ENCODE data around the gene TMEM175. TPM values are rescaled to one million over a fixed set of nuclear protein-coding genes. Genes with fewer than 3 reads are reported as not detected.

Gene TMEM175
- total and polyA plus RNA-seq, 9 donors, result 10.6 to 28.4 (median 21.2) TPM

- peaks cover 16% of the 10 kb centered on the region for H3K27me3 ChIP-seq
- peaks cover 8% of the 10 kb centered on the region for H3K4me1 ChIP-seq (ENCODE audit: insufficient read depth)
- H3K9me3 ChIP-seq, result no peaks in the 10 kb centered on the region
- H3K27ac ChIP-seq, result no peak overlapping the region
- 89 to 90% (median 90%) methylated on average over 10 to 13 of the region's 13 CpGs for WGBS, 3 donors
- TF ChIP-seq EP300 (IDR thresholded peaks at IDR 0.05) (no peak), POLR2A (IDR thresholded peaks at IDR 0.05) (no peak)
- TF ChIP-seq, protein P1, sequence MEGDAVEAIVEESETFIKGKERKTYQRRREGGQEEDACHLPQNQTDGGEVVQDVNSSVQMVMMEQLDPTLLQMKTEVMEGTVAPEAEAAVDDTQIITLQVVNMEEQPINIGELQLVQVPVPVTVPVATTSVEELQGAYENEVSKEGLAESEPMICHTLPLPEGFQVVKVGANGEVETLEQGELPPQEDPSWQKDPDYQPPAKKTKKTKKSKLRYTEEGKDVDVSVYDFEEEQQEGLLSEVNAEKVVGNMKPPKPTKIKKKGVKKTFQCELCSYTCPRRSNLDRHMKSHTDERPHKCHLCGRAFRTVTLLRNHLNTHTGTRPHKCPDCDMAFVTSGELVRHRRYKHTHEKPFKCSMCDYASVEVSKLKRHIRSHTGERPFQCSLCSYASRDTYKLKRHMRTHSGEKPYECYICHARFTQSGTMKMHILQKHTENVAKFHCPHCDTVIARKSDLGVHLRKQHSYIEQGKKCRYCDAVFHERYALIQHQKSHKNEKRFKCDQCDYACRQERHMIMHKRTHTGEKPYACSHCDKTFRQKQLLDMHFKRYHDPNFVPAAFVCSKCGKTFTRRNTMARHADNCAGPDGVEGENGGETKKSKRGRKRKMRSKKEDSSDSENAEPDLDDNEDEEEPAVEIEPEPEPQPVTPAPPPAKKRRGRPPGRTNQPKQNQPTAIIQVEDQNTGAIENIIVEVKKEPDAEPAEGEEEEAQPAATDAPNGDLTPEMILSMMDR (IDR thresholded peaks at IDR 0.05), result no peak
- DNase-seq, result no peak
- H3K36me3 ChIP-seq, result no peaks in the 10 kb centered on the region
- intact Hi-C loops (cut with DNase I), result no loop called here
- H3K4me3 ChIP-seq, result no peak overlapping the region
Observed at GRCh38 chr4:1004071-1004418, 71.8 kb downstream of the TMEM175 start.

DNA sequence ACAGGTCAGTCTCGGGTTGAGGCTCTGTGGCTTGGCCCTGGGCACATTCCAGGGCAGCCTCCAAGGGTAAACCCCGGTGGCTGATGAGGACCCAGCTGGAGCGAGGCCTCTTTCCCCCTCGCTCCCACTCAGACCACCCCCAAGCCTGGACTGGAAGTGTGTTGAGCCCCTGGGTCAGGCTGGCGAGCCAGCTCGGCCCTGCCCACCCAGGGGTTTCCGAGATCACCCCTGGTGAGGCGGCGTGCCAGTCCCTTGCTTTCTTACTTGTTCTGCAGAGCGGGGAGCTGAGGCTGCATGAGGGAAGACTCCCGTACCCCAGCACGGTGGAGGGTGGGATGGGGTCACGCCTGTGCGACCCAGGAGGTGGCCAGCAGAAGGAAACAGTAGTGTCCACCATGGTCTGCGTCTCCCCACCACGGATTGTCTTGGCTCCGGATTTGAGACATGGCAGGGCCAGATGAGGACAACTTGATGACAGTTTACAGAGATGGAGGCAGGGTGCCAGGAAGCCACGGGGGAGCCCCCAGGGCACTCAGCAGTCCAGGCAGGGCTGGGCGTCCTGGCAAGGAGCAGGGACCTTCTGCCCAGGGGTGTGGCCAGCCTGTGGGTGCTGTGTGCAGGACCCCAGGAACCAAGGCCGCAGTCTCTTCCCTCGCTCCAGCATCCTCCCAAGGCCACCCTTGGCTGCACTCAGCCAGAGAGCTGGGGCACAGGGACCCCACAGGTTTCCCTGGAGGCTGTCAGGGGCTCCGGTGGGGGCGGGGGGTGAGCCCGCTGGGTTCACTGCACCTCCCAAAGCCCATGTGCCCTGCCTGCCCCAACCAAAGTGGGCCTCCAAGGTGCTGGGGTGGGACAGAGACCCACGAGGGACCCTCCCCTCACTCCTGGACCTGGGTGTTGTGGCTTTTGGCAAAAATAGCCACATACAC, 72.6 kb downstream of the TMEM175 start:
- WGBS, 3 donors, result 72 to 85% (median 78%) methylated on average over 24 to 25 of the region's 25 CpGs

GRCh38 chr4:1006856-1007255, 74.6 kb downstream of the TMEM175 start:
- WGBS, 3 donors, result 84 to 89% (median 88%) methylated on average over 5 of the region's 5 CpGs
- Histone ChIP-seq H3K4me1 (ENCODE audit: insufficient read depth) (peaks cover 10% of the 10 kb centered on the region), H3K36me3 (no peaks in the 10 kb centered on the region), H3K9me3 (no peaks in the 10 kb centered on the region), H3K27me3 (peaks cover 14% of the 10 kb centered on the region), H3K4me3 (no peak overlapping the region), H3K27ac (no peak overlapping the region)
- intact Hi-C loops (cut with DNase I), result loop anchor here in 1 of 4 donors (5.0 kb wide), 1 partner anchor 345 kb away; no protein-coding TSS in a partner anchor
- DNase-seq, result no peak
- no peak for TF ChIP-seq EP300 (IDR thresholded peaks at IDR 0.05)
- TF ChIP-seq, protein P1 (IDR thresholded peaks at IDR 0.05), result no peak
- TF ChIP-seq POLR2A (IDR thresholded peaks at IDR 0.05), result no peak

More for the DNA sequence above, 72.6 kb downstream of the TMEM175 start:
- peaks cover 16% of the 10 kb centered on the region for H3K27me3 ChIP-seq
- no peak for DNase-seq
- H3K4me1 ChIP-seq (ENCODE audit: insufficient read depth), result peaks cover 10% of the 10 kb centered on the region
- intact Hi-C loops (cut with DNase I), result loop anchor here in 1 of 4 donors (5.0 kb wide), 1 partner anchor 347 kb away; no protein-coding TSS in a partner anchor
- no peak overlapping the region for H3K27ac ChIP-seq
- H3K4me3 ChIP-seq, result no peak overlapping the region
- no peaks in the 10 kb centered on the region for H3K9me3 ChIP-seq
- H3K36me3 ChIP-seq, result no peaks in the 10 kb centered on the region
- TF ChIP-seq, protein P1 (IDR thresholded peaks at IDR 0.05), result no peak
- TF ChIP-seq EP300 (IDR thresholded peaks at IDR 0.05) (no peak), POLR2A (IDR thresholded peaks at IDR 0.05) (no peak)

Other genes starting within 250 kb of the TMEM175 start
- 1 to 10 TPM; 1.1 to 5.2 (median 2.5) TPM for gene SLC49A3, start 243.3 kb upstream of the TMEM175 start, total RNA-seq
- 1 to 10 TPM in 1 of 2 donors, under 1 TPM in 1; 0.43 to 1.8 TPM for gene SLC49A3, start 243.3 kb upstream of the TMEM175 start, polyA plus RNA-seq
- 10 to 100 TPM; 33.2 to 51.2 (median 45.3) TPM for gene PCGF3, start 226.6 kb upstream of the TMEM175 start, total RNA-seq
- 10 to 100 TPM; 21.7 to 45.4 TPM for gene PCGF3, start 226.6 kb upstream of the TMEM175 start, polyA plus RNA-seq
- gene CPLX1, start 106.3 kb upstream of the TMEM175 start, total RNA-seq, result 10 to 100 TPM in 1 of 7 donors, 1 to 10 TPM in 6; 1.4 to 10.2 (median 3.9) TPM
- 1 to 10 TPM in 1 of 2 donors, under 1 TPM in 1; 0.47 to 2.3 TPM for gene CPLX1, start 106.3 kb upstream of the TMEM175 start, polyA plus RNA-seq
- gene GAK, start 144 bp upstream of the TMEM175 start, total RNA-seq, result 10 to 100 TPM; 54.1 to 95.4 (median 76.2) TPM
- gene GAK, start 144 bp upstream of the TMEM175 start, polyA plus RNA-seq, result 10 to 100 TPM; 30.7 to 66.8 TPM
- 10 to 100 TPM in 2 of 7 donors, 1 to 10 TPM in 5; 5.5 to 12.9 (median 7.0) TPM for gene DGKQ, start 41.1 kb downstream of the TMEM175 start, total RNA-seq
- 1 to 10 TPM in 1 of 2 donors, under 1 TPM in 1; 0.53 to 5.7 TPM for gene DGKQ, start 41.1 kb downstream of the TMEM175 start, polyA plus RNA-seq
- 10 to 100 TPM; 13.9 to 49.1 (median 33.9) TPM for gene IDUA, start 54.6 kb downstream of the TMEM175 start, total RNA-seq
- 10 to 100 TPM in 1 of 2 donors, 1 to 10 TPM in 1; 3.1 to 17.2 TPM for gene IDUA, start 54.6 kb downstream of the TMEM175 start, polyA plus RNA-seq
- gene SLC26A1, start 60.9 kb downstream of the TMEM175 start, total RNA-seq, result 1 to 10 TPM in 1 of 7 donors, under 1 TPM in 5, not detected in 1; 0.10 to 1.1 (median 0.21) TPM
- gene SLC26A1, start 60.9 kb downstream of the TMEM175 start, polyA plus RNA-seq, result under 1 TPM; 0.28 to 0.36 TPM
- gene FGFRL1, start 79.2 kb downstream of the TMEM175 start, total RNA-seq, result 10 to 100 TPM; 23.4 to 59.1 (median 40.2) TPM
- 10 to 100 TPM; 29.5 to 29.6 TPM for gene FGFRL1, start 79.2 kb downstream of the TMEM175 start, polyA plus RNA-seq
- gene RNF212, start 181.1 kb downstream of the TMEM175 start, total RNA-seq, result 10 to 100 TPM in 6 of 7 donors, 1 to 10 TPM in 1; 6.2 to 31.0 (median 20.3) TPM
- 10 to 100 TPM in 1 of 2 donors, 1 to 10 TPM in 1; 6.8 to 11.5 TPM for gene RNF212, start 181.1 kb downstream of the TMEM175 start, polyA plus RNA-seq
- gene SPON2, start 240.1 kb downstream of the TMEM175 start, total RNA-seq, result 100 to 1,000 TPM in 1 of 7 donors, 10 to 100 TPM in 6; 12.2 to 104 (median 55.3) TPM
- 10 to 100 TPM in 1 of 2 donors, 1 to 10 TPM in 1; 8.0 to 46.2 TPM for gene SPON2, start 240.1 kb downstream of the TMEM175 start, polyA plus RNA-seq